ENCODE measurements around the gene DENND11. TPM values are rescaled to one million over a fixed set of nuclear protein-coding genes. Genes with fewer than 3 reads are reported as not detected.

DENND11 gene
- total RNA-seq, 1 donor from 2014 or later = 10.6 TPM

DNA sequence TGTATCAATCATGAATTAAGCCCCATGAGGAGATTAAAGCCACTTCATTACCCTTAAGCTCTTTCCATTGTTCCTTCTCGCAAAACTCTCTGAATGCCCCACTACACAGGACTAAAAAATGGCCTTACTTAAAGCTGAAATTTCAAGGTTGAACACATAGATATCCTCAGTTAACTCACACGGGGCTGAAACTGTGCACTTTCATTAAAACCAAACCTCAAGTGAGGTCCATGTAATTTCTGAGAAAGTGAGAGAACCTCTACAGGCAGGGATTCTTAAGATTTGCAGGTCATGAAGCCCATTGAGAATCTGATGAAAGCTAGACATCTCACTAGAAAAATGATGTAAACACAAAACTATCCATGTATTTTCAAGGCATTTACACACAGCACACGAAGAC lies 15.9 kb downstream of the DENND11 start:
- no peak for DNase-seq (ENCODE audit: extremely low spot score, unreplicated experiment)
- Mint-ChIP-seq H3K27me3 (ENCODE audit: unreplicated experiment) (no peaks in the 10 kb centered on the region), H3K4me3 (ENCODE audit: unreplicated experiment) (no peak overlapping the region), H3K36me3 (ENCODE audit: unreplicated experiment) (peaks cover 26% of the 10 kb centered on the region), H3K4me1 (ENCODE audit: unreplicated experiment) (peaks cover 7% of the 10 kb centered on the region), H3K27ac (ENCODE audit: unreplicated experiment) (no peak overlapping the region), H3K9me3 (ENCODE audit: unreplicated experiment) (no peaks in the 10 kb centered on the region)
- TF ChIP-seq, protein P1, sequence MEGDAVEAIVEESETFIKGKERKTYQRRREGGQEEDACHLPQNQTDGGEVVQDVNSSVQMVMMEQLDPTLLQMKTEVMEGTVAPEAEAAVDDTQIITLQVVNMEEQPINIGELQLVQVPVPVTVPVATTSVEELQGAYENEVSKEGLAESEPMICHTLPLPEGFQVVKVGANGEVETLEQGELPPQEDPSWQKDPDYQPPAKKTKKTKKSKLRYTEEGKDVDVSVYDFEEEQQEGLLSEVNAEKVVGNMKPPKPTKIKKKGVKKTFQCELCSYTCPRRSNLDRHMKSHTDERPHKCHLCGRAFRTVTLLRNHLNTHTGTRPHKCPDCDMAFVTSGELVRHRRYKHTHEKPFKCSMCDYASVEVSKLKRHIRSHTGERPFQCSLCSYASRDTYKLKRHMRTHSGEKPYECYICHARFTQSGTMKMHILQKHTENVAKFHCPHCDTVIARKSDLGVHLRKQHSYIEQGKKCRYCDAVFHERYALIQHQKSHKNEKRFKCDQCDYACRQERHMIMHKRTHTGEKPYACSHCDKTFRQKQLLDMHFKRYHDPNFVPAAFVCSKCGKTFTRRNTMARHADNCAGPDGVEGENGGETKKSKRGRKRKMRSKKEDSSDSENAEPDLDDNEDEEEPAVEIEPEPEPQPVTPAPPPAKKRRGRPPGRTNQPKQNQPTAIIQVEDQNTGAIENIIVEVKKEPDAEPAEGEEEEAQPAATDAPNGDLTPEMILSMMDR (IDR thresholded peaks at IDR 0.05) = no peak

DNA sequence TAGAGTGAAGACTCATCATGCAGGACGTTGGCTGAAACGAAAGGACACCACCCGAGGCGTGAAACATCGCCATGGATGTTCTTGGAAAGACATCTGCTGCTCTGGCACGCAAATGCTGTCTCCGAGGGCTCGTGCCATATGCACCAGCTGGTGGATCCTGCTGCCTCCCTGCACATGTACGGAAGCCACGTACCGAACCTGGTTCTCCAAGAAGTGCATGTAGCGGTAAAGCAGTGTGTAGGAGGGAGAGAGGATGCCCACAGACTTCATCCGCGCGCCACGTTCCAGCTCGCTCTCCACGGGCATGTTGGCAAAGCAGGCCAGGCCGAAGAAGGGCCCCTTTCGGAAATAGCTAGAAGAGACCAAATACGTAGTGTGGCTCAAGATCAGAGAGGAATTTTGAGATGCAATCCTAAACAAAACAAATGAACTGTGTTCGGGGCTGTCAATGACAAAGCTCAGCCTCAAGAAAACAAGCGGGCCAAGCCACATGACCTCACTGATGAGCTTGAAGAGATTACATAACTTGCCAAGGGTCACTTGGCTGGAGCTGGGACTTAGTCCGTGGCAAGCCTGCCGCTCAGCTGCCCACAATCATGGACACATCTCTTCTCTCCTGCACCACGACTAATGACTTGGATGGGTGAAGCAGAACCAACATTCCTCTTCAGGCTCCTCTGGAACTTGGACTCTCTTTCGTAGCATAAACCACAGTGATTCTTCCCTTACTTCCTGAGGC lies 16.5 kb downstream of the DENND11 start:
- H3K27me3 Mint-ChIP-seq (ENCODE audit: unreplicated experiment) = no peaks in the 10 kb centered on the region
- TF ChIP-seq, protein P1 (IDR thresholded peaks at IDR 0.05) = no peak
- no peaks in the 10 kb centered on the region for H3K9me3 Mint-ChIP-seq (ENCODE audit: unreplicated experiment)
- no peak for DNase-seq (ENCODE audit: extremely low spot score, unreplicated experiment)
- peaks cover 32% of the 10 kb centered on the region for H3K36me3 Mint-ChIP-seq (ENCODE audit: unreplicated experiment)
- no peak overlapping the region for H3K27ac Mint-ChIP-seq (ENCODE audit: unreplicated experiment)
- peaks cover 7% of the 10 kb centered on the region for H3K4me1 Mint-ChIP-seq (ENCODE audit: unreplicated experiment)
- H3K4me3 Mint-ChIP-seq (ENCODE audit: unreplicated experiment) = no peak overlapping the region

DNA sequence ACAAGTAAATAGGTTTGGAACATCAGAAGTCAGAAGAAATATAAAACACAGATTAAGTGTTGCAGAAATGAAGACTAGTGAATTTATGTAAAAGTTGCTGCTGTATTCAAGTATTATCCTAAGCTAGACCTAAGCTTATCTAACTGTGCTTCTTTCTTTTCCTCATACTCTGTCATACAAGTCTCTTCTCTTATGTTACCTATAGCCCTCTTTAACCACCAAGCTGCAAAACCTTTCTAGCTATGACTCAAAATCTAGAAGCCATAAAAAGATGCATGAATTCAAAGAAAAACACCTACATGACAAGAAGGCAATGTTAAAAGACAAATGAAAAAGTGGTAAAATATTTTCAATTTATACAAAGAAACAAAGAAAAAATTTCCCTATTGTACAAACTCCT lies 23.0 kb downstream of the DENND11 start:
- no peak overlapping the region for H3K27ac Mint-ChIP-seq (ENCODE audit: unreplicated experiment)
- DNase-seq (ENCODE audit: extremely low spot score, unreplicated experiment) = no peak
- TF ChIP-seq, protein P1 (IDR thresholded peaks at IDR 0.05) = no peak
- no peaks in the 10 kb centered on the region for H3K9me3 Mint-ChIP-seq (ENCODE audit: unreplicated experiment)
- H3K27me3 Mint-ChIP-seq (ENCODE audit: unreplicated experiment) = no peaks in the 10 kb centered on the region
- peaks cover 24% of the 10 kb centered on the region for H3K36me3 Mint-ChIP-seq (ENCODE audit: unreplicated experiment)
- no peak overlapping the region for H3K4me3 Mint-ChIP-seq (ENCODE audit: unreplicated experiment)
- H3K4me1 Mint-ChIP-seq (ENCODE audit: unreplicated experiment) = no peaks in the 10 kb centered on the region

DNA sequence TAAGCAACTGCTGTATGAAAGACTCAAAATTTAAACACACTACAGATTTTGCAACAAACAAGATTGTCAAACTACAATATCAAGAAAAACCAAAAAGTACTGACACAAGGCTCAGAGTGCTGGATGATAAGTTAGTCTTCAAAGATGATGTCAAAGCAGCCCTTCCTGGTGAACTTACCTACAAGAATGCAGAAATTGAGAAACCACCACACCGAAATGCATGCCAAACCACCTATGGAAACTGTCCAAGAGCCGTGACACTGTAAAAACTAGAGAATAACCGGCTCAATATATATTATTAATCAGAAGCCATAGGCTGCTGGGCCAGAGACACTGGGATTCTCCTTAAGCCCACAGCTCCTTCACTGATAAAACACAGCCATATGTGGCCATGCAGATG lies 25.3 kb downstream of the DENND11 start:
- DNase-seq (ENCODE audit: extremely low spot score, unreplicated experiment) = no peak
- H3K36me3 Mint-ChIP-seq (ENCODE audit: unreplicated experiment) = peaks cover 24% of the 10 kb centered on the region
- H3K27ac Mint-ChIP-seq (ENCODE audit: unreplicated experiment) = no peak overlapping the region
- H3K4me1 Mint-ChIP-seq (ENCODE audit: unreplicated experiment) = no peaks in the 10 kb centered on the region
- H3K27me3 Mint-ChIP-seq (ENCODE audit: unreplicated experiment) = no peaks in the 10 kb centered on the region
- TF ChIP-seq, protein P1 (IDR thresholded peaks at IDR 0.05) = no peak
- no peaks in the 10 kb centered on the region for H3K9me3 Mint-ChIP-seq (ENCODE audit: unreplicated experiment)
- no peak overlapping the region for H3K4me3 Mint-ChIP-seq (ENCODE audit: unreplicated experiment)

DNA sequence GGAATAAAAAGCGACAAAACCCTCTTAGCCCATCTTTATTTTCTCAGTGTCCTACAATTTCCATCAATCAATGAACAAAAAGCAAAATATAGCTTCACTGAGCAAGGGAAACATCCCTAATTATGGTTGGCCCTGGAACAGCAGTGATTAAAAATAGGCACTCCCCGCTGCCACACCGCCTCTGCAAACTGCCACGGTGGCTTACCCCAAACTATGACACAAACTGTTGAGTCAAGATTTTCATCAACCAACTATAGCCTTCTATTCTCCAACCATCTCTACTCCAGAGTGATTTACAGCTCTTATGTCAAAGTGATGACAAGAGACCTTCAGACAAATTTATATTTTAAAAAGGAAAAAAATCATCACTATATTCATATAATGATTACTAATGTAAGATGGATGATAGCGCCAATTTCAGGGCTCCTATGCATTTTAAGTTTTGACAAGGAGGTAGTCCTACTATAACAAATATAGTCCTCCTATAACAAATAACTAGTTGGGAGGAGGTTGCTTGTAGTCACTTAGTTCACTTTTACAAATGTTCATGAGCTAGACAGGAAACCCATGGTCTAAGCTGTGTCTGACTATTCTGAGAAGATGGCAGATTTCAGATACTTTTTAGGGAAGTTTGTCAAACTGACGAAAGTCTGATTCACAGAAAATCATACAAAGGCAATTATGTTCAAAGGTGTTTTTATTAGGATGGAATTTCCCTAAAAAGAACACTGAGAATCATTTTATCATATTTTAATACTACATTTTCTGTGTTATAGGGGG lies 26.3 kb downstream of the DENND11 start:
- Mint-ChIP-seq H3K27me3 (ENCODE audit: unreplicated experiment) (no peaks in the 10 kb centered on the region), H3K4me1 (ENCODE audit: unreplicated experiment) (no peaks in the 10 kb centered on the region), H3K36me3 (ENCODE audit: unreplicated experiment) (peaks cover 18% of the 10 kb centered on the region), H3K9me3 (ENCODE audit: unreplicated experiment) (no peaks in the 10 kb centered on the region), H3K4me3 (ENCODE audit: unreplicated experiment) (no peak overlapping the region), H3K27ac (ENCODE audit: unreplicated experiment) (no peak overlapping the region)
- TF ChIP-seq, protein P1 (IDR thresholded peaks at IDR 0.05) = no peak
- DNase-seq (ENCODE audit: extremely low spot score, unreplicated experiment) = no peak

Measured in osteocyte (in vitro differentiated cells).